Peyer's patch (tissue), 4 donors: ENCODE results near the gene DCAF11. TPM values are rescaled to one million over a fixed set of nuclear protein-coding genes. Genes with fewer than 3 reads are reported as not detected.

ENCODE experiments used
- DNase-seq, 3 donors: peaks; one replicate each; pipeline ENCODE4 v3.0.0-alpha.2; 2017 to 2019
- H3K27ac ChIP-seq, 4 donors: fragments of 200-600 bp; sonication (generic); one replicate each; pipeline ENCODE4 v1.5.1; 2016 to 2019
- H3K27me3 ChIP-seq, 2 donors: fragments of 200-600 bp; sonication (generic); one replicate each; pipeline ENCODE4 v1.5.1; 2019
- H3K36me3 ChIP-seq, 3 donors: fragments of 200-600 bp; sonication (generic); one replicate each; pipeline ENCODE4 v1.5.1; 2016 to 2019
- H3K4me1 ChIP-seq, 4 donors: fragments of 200-600 bp; sonication (generic); one replicate each; pipeline ENCODE4 v1.5.1; 2016 to 2019
- H3K4me3 ChIP-seq, 4 donors: fragments of 200-600 bp; sonication (generic); 1 replicate in 3 of 4; 2 replicates in 1 of 4; pipeline ENCODE4 v1.5.1; 2016 to 2019; ENCODE audit warnings: mild to moderate bottlenecking in 1 of 4
- H3K9me3 ChIP-seq, 4 donors: fragments of 200-600 bp; sonication (generic); one replicate each; pipeline ENCODE4 v1.5.1; 2016 to 2019; ENCODE audit warnings: mild to moderate bottlenecking in 1 of 4
- POLR2A ChIP-seq, 2 donors: fragments of 450-650 bp; IDR thresholded peaks; one replicate each; pipeline ENCODE4 v1.5.1; 2017; ENCODE audit warnings: antibody characterized with exemption in 2 of 2, mild to moderate bottlenecking in 2 of 2, moderate library complexity in 2 of 2
- total RNA-seq, 4 donors: library from RNA; depleted of rRNA; stranded (reverse); fragments of >200 nt; gene quantifications; one replicate each; pipeline ENCODE4 v1.1.0, GENCODE V29; 2016
- TF ChIP-seq, protein P1 (sequence below), 6 experiments: fragments of 450-650 bp in 4 of 6; fragments of 200-600 bp in 2 of 6; sonication (generic) in 1 of 6; IDR thresholded peaks; one replicate each; pipeline ENCODE4 v1.5.1; 2017 to 2019; ENCODE audit warnings: antibody characterized with exemption in 6 of 6, mild to moderate bottlenecking in 3 of 6, moderate library complexity in 1 of 6

DCAF11 gene
- total RNA-seq, 4 donors from 2014 or later: 113 to 214 (median 176) TPM

GRCh38 chr14:24092505-24093206, 21.9 kb upstream of the DCAF11 start:
- Histone ChIP-seq H3K9me3 (no peaks in the 10 kb centered on the region), H3K4me1 (peaks cover 7 to 28% (median 15%) of the 10 kb centered on the region in 4 donors), H3K4me3 (no peak overlapping the region), H3K36me3 (peaks cover 0 to 7% (median 0%) of the 10 kb centered on the region in 3 donors), H3K27me3 (no peaks in the 10 kb centered on the region), H3K27ac (peak overlapping the region; percentile 94 to 100 (median 98))
- DNase-seq: no peak
- no peak for TF ChIP-seq POLR2A (IDR thresholded peaks at IDR 0.05)
- TF ChIP-seq, protein P1, sequence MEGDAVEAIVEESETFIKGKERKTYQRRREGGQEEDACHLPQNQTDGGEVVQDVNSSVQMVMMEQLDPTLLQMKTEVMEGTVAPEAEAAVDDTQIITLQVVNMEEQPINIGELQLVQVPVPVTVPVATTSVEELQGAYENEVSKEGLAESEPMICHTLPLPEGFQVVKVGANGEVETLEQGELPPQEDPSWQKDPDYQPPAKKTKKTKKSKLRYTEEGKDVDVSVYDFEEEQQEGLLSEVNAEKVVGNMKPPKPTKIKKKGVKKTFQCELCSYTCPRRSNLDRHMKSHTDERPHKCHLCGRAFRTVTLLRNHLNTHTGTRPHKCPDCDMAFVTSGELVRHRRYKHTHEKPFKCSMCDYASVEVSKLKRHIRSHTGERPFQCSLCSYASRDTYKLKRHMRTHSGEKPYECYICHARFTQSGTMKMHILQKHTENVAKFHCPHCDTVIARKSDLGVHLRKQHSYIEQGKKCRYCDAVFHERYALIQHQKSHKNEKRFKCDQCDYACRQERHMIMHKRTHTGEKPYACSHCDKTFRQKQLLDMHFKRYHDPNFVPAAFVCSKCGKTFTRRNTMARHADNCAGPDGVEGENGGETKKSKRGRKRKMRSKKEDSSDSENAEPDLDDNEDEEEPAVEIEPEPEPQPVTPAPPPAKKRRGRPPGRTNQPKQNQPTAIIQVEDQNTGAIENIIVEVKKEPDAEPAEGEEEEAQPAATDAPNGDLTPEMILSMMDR (IDR thresholded peaks at IDR 0.05): no peak

- peaks cover 0 to 13% (median 0%) of the 10 kb centered on the region in 3 donors for H3K36me3 ChIP-seq
- DNase-seq: peak in 1 of 3 donors; percentile 50
- no peaks in the 10 kb centered on the region for H3K9me3 ChIP-seq
- peak overlapping the region; percentile 72 to 96 (median 90) for H3K4me3 ChIP-seq
- no peak for TF ChIP-seq POLR2A (IDR thresholded peaks at IDR 0.05)
- TF ChIP-seq, protein P1 (IDR thresholded peaks at IDR 0.05): no peak
- peaks cover 7 to 28% (median 15%) of the 10 kb centered on the region in 4 donors for H3K4me1 ChIP-seq
- no peaks in the 10 kb centered on the region for H3K27me3 ChIP-seq
- peak overlapping the region; percentile 94 to 100 (median 98) for H3K27ac ChIP-seq
These were observed 21.2 kb upstream of the DCAF11 start for GRCh38 chr14:24093207-24093900.

DNA sequence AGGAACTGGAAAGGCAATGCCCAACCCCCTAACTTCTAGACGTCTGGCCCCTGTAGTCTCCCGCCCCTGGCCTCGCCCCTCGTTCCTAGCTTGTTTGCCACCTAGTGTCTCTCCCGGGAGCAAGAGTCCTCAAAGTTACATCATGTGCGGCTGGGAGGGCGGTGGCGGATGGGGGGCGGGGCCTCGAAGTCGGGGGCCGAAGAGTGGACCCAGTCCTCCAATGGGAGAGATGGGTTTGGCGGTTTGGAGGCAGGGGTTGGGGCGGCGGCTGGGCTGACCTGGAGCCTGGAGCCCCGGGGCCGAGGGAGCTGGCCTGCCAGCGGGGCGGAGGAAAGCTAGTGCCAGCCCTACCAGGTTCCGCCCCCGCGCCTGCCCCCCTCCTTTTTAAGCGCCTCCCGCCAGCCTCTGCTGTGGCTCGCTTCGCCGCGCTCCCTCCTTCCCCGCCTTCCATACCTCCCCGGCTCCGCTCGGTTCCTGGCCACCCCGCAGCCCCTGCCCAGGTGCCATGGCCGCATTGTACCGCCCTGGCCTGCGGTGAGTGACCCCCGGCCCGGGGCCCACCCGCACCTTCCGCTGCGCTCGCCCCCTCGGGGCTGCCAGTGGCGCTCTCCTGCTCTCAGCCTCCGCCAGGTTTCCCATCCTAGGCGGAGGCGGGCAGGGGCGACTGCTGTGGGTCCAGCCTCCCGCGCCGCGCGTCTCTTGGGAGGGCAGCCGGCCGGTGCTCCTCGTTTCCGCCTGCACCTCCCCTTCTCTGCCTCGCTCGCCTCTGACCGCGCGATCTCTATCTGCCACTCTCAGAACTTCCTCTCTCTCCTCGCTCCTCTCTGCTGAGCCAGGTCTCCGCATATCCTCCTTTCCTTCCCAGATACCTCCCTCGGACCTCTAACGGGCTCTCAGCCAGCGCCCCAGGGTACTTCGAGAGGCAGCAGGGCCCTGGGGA, 20.4 kb upstream of the DCAF11 start, which contains the start of gene PCK2:
TSS of gene PCK2 (plus strand) at position 411 of the 940 bp plus-strand sequence. CDS start at position 506, 95 bp downstream.
- Histone ChIP-seq H3K36me3 (peaks cover 0 to 21% (median 0%) of the 10 kb centered on the region in 3 donors), H3K4me3 (peak within 1 kb of the TSS; percentile 72 to 96 (median 90)), H3K4me1 (peaks cover 7 to 28% (median 15%) of the 10 kb centered on the region in 4 donors), H3K9me3 (no peaks in the 10 kb centered on the region), H3K27ac (peak within 1 kb of the TSS; percentile 94 to 100 (median 98)), H3K27me3 (no peaks in the 10 kb centered on the region)
- TF ChIP-seq, protein P1 (IDR thresholded peaks at IDR 0.05): peak in 3 of 6 experiments; percentile 0 to 28 (median 21)
- peak; percentile 95 to 99 for TF ChIP-seq POLR2A (IDR thresholded peaks at IDR 0.05)
- DNase-seq: peak; percentile 82 to 97 (median 96)

GRCh38 chr14:24094841-24095270, 19.7 kb upstream of the DCAF11 start:
- Histone ChIP-seq H3K27me3 (no peaks in the 10 kb centered on the region), H3K27ac (peak overlapping the region; percentile 94 to 100 (median 98)), H3K9me3 (no peaks in the 10 kb centered on the region), H3K4me1 (peaks cover 7 to 28% (median 15%) of the 10 kb centered on the region in 4 donors), H3K36me3 (peaks cover 0 to 28% (median 0%) of the 10 kb centered on the region in 3 donors), H3K4me3 (peak overlapping the region; percentile 72 to 96 (median 90))
- DNase-seq: peak in 2 of 3 donors; percentile 30 to 58
- no peak for TF ChIP-seq POLR2A (IDR thresholded peaks at IDR 0.05)
- TF ChIP-seq, protein P1 (IDR thresholded peaks at IDR 0.05): no peak
